GM23338 (cell line): ENCODE measurements around the gene TSPAN3. TPM values are rescaled to one million over a fixed set of nuclear protein-coding genes. Genes with fewer than 3 reads are reported as not detected.

Source experiments
- ATAC-seq: fragments of 200-7000 bp; cut with Tn5 transposase; 3 replicates; pipeline ENCODE4 v1.9.1; 2020
- DNase-seq: peaks from one replicate; pipeline ENCODE4 v3.0.0-alpha.2; 2015; ENCODE audit warnings: low spot score
- H2AFZ ChIP-seq: fragments of 200-600 bp; sonication (generic); 2 replicates; pipeline ENCODE4 v1.8.0; 2016; ENCODE audit warnings: antibody characterized with exemption, mild to moderate bottlenecking, moderate library complexity
- H3F3A ChIP-seq: fragments of 200-600 bp; sonication (generic); replicated peaks from 2 replicates; pipeline ENCODE4 v1.8.0; 2017; ENCODE audit warnings: antibody characterized with exemption, mixed run types, low read depth
- H3K27ac ChIP-seq: fragments of 200-600 bp; sonication (generic); 2 replicates; pipeline ENCODE4 v1.6.1; 2016; ENCODE audit warnings: low read depth
- H3K27me3 ChIP-seq: fragments of 200-600 bp; sonication (generic); 2 replicates; pipeline ENCODE4 v1.8.0; 2016; ENCODE audit warnings: mild to moderate bottlenecking, mixed run types, moderate library complexity; ENCODE audit not compliant: insufficient read depth
- H3K36me3 ChIP-seq: fragments of 200-600 bp; sonication (generic); 2 replicates; pipeline ENCODE4 v1.8.0; 2016; ENCODE audit warnings: mild to moderate bottlenecking; ENCODE audit not compliant: insufficient read depth
- H3K4me1 ChIP-seq: fragments of 200-600 bp; sonication (generic); 2 replicates; pipeline ENCODE4 v1.8.0; 2016; ENCODE audit warnings: mild to moderate bottlenecking, moderate library complexity; ENCODE audit not compliant: insufficient read depth
- H3K4me2 ChIP-seq: fragments of 200-600 bp; sonication (generic); 2 replicates; pipeline ENCODE4 v1.7.1; 2017; ENCODE audit warnings: mixed run types
- H3K4me3 ChIP-seq: fragments of 200-600 bp; sonication (generic); 2 replicates; pipeline ENCODE4 v1.6.1; 2016; ENCODE audit warnings: mixed run types
- H3K79me2 ChIP-seq: fragments of 200-600 bp; sonication (generic); replicated peaks from 2 replicates; pipeline ENCODE4 v1.8.0; 2017; ENCODE audit warnings: mild to moderate bottlenecking; ENCODE audit not compliant: insufficient read depth
- H3K9me2 ChIP-seq: fragments of 200-600 bp; sonication (generic); 2 replicates; pipeline ENCODE4 v1.8.0; 2017; ENCODE audit not compliant: insufficient read depth
- H4K20me1 ChIP-seq: fragments of 200-600 bp; sonication (generic); replicated peaks from 2 replicates; pipeline ENCODE4 v1.8.0; 2017; ENCODE audit warnings: mild to moderate bottlenecking; ENCODE audit not compliant: insufficient read depth
- H3K27ac Mint-ChIP-seq: 2 replicates; pipeline ENCODE4 v1.8.0; 2020; ENCODE audit warnings: inconsistent platforms, mild to moderate bottlenecking, moderate library complexity, mixed read lengths
- H3K27me3 Mint-ChIP-seq: 3 replicates; pipeline ENCODE4 v1.8.0; 2022; ENCODE audit warnings: low read depth, mild to moderate bottlenecking, moderate library complexity, mixed read lengths, inconsistent platforms; ENCODE audit not compliant: insufficient read depth, poor library complexity
- H3K36me3 Mint-ChIP-seq: 3 replicates; pipeline ENCODE4 v1.8.0; 2021; ENCODE audit warnings: low read depth, mild to moderate bottlenecking, inconsistent platforms, moderate library complexity, mixed read lengths
- H3K4me1 Mint-ChIP-seq: 3 replicates; pipeline ENCODE4 v1.8.0; 2020; ENCODE audit warnings: mild to moderate bottlenecking, inconsistent platforms, mixed read lengths
- H3K4me3 Mint-ChIP-seq: 3 replicates; pipeline ENCODE4 v1.8.0; 2021; ENCODE audit warnings: moderate library complexity, mild to moderate bottlenecking, inconsistent platforms, mixed read lengths
- H3K9me3 Mint-ChIP-seq: 3 replicates; pipeline ENCODE4 v1.8.0; 2020; ENCODE audit warnings: moderate library complexity, mild to moderate bottlenecking, inconsistent platforms, mixed read lengths
- CREB1 ChIP-seq: fragments of 250-450 bp; sonication (Bioruptor Pico); IDR thresholded peaks from 2 replicates; pipeline ENCODE4 v1.5.0; 2020; ENCODE audit warnings: low read depth, mild to moderate bottlenecking, moderate library complexity
- ETS1 ChIP-seq: IDR thresholded peaks from 2 replicates; pipeline ENCODE4 v1.6.1; 2016; ENCODE audit warnings: antibody characterized with exemption
- EZH2 ChIP-seq: fragments of 200-600 bp; sonication (generic); IDR thresholded peaks from one replicate; pipeline ENCODE4 v1.8.0; 2017; ENCODE audit warnings: antibody characterized with exemption, mild to moderate bottlenecking, low read depth; ENCODE audit not compliant: unreplicated experiment
- EZH2phosphoT487 ChIP-seq: fragments of 200-600 bp; sonication (generic); IDR thresholded peaks from one replicate; pipeline ENCODE4 v1.8.1; 2018; ENCODE audit warnings: antibody characterized with exemption; ENCODE audit not compliant: unreplicated experiment
- POLR2AphosphoS5 ChIP-seq: IDR thresholded peaks from 2 replicates; pipeline ENCODE4 v1.6.1; 2016; ENCODE audit warnings: antibody characterized with exemption, low read depth
- REST ChIP-seq: IDR thresholded peaks from one replicate; pipeline ENCODE4 v1.6.1; 2018; ENCODE audit warnings: antibody characterized with exemption; ENCODE audit not compliant: unreplicated experiment
- STAT1 ChIP-seq: IDR thresholded peaks from one replicate; pipeline ENCODE4 v1.6.1; 2016; ENCODE audit warnings: antibody characterized with exemption; ENCODE audit not compliant: unreplicated experiment
- ZNF114 ChIP-seq: fragments of 250-450 bp; sonication (Bioruptor Pico); IDR thresholded peaks from 2 replicates; pipeline ENCODE4 v1.5.0; 2020; ENCODE audit warnings: mild to moderate bottlenecking, moderate library complexity
- long read RNA-seq: library from polyadenylated mRNA; unstranded; transcript quantifications from one replicate; pipeline ENCODE4 v2.0.0, GENCODE V29; 2020; ENCODE audit not compliant: unreplicated experiment
- polyA plus RNA-seq: library from polyadenylated mRNA; unstranded; fragments of >200 nt; fragmentation: Nextera tagmentation; extraction: Ambion mirVana; gene quantifications from 2 replicates; pipeline ENCODE4 v1.2.1, GENCODE V29; 2016
- total RNA-seq: library from RNA; depleted of rRNA; stranded (reverse); fragments of >200 nt; shearing (Covaris generic); gene quantifications from 2 replicates; pipeline ENCODE4 v1.2.3, GENCODE V29; 2014; rRNA removed

Gene TSPAN3
- total RNA-seq (135 and 159 TPM in 2 replicates), polyA plus RNA-seq (72.2 and 72.5 TPM in 2 replicates)
- long read RNA-seq, full-length matches to known transcripts: 119 of 119 reads
- long read RNA-seq, partial matches to known transcripts: 0 of 119 reads
- long read RNA-seq, other reads (novel, unspliced or antisense): 0 of 119 reads

- H3K27ac Mint-ChIP-seq: no peak within 1 kb of the TSS
- H3K4me3 ChIP-seq: peak within 1 kb of the TSS; percentile 90
- no peaks in the 10 kb centered on the region for H3K9me2 ChIP-seq
- no peak within 1 kb of the TSS for H3K27ac ChIP-seq
- TF ChIP-seq POLR2AphosphoS5: peak; percentile 93
- 0 out of 2 replicates have a peak, but pooled peaks have one; percentile 13 for TF ChIP-seq CREB1 (CRISPR knock-in tag)
- no peak for TF ChIP-seq STAT1
- no peak for TF ChIP-seq REST
- DNase-seq (peak; percentile 97), ATAC-seq (peak; percentile 98)
- H3F3A ChIP-seq: no peaks in the 10 kb centered on the region
- H4K20me1 ChIP-seq: peaks cover 20% of the 10 kb centered on the region
- no peaks in the 10 kb centered on the region for H3K36me3 ChIP-seq
- peaks cover 46% of the 10 kb centered on the region for H3K79me2 ChIP-seq
- H3K4me3 Mint-ChIP-seq: peak within 1 kb of the TSS; percentile 83
- peak within 1 kb of the TSS; percentile 99 for H3K4me2 ChIP-seq
- H3K9me3 Mint-ChIP-seq: no peaks in the 10 kb centered on the region
- H3K4me1 Mint-ChIP-seq: peaks cover 12% of the 10 kb centered on the region
- peaks cover 11% of the 10 kb centered on the region for H3K27me3 ChIP-seq
- peaks cover 8% of the 10 kb centered on the region for H3K27me3 Mint-ChIP-seq
- peaks cover 11% of the 10 kb centered on the region for H3K4me1 ChIP-seq
- peak within 1 kb of the TSS; percentile 98 for H2AFZ ChIP-seq
- H3K36me3 Mint-ChIP-seq: no peaks in the 10 kb centered on the region
These were observed at the start of gene TSPAN3 for GRCh38 chr15:77070495-77071304. Gene TSPAN3 (minus strand): TSS chr15:77071109. CDS start chr15:77070954, 155 bp downstream.

- Histone ChIP-seq H3K27me3 (no peaks in the 10 kb centered on the region), H2AFZ (no peak overlapping the region), H3K27ac (no peak overlapping the region; the same call in 1 of the 2 replicates), H3K4me3 (no peak overlapping the region), H3K36me3 (no peaks in the 10 kb centered on the region), H3K79me2 (no peaks in the 10 kb centered on the region), H3K4me2 (peak overlapping the region; percentile 68), H3K9me2 (0 out of 2 replicates have a peak, but pooled peaks cover 3% of the 10 kb centered on the region), H3F3A (no peaks in the 10 kb centered on the region), H4K20me1 (no peaks in the 10 kb centered on the region), H3K4me1 (peaks cover 18% of the 10 kb centered on the region)
- Mint-ChIP-seq H3K27me3 (no peaks in the 10 kb centered on the region), H3K36me3 (no peaks in the 10 kb centered on the region), H3K4me1 (peaks cover 22% of the 10 kb centered on the region), H3K27ac (no peak overlapping the region), H3K4me3 (no peak overlapping the region), H3K9me3 (no peaks in the 10 kb centered on the region)
- TF ChIP-seq EZH2phosphoT487 (no peak), EZH2 (no peak), ETS1 (no peak), ZNF114 (CRISPR knock-in tag) (no peak)
- peak; percentile 16 for DNase-seq
- ATAC-seq: no peak
These were observed 49.7 kb upstream of the TSPAN3 start for GRCh38 chr15:77120576-77120975.
